Astrocyte (in vitro differentiated cells and primary cell): ENCODE data around the gene LRMDA. TPM values are rescaled to one million over a fixed set of nuclear protein-coding genes. Genes with fewer than 3 reads are reported as not detected.

Experiments used
- DNase-seq: peaks from one replicate; pipeline ENCODE4 v3.0.0-alpha.2; 2010; ENCODE audit warnings: low read depth
- FAIRE-seq: peaks from 2 replicates; lab custom pipeline; 2011; peaks lifted over from hg19 to GRCh38; lab: Jason Lieb, UNC
- H2AFZ ChIP-seq: 2 replicates; pipeline ENCODE4 v1.6.0; 2012; ENCODE audit warnings: low read depth, low read length, inconsistent platforms
- H3K27ac ChIP-seq: 2 replicates; pipeline ENCODE4 v1.5.1; 2011; ENCODE audit warnings: low read depth, low read length, inconsistent platforms
- H3K27me3 ChIP-seq: 2 replicates; pipeline ENCODE4 v1.6.0; 2011; ENCODE audit warnings: low read length, inconsistent platforms; ENCODE audit not compliant: insufficient read depth
- H3K36me3 ChIP-seq: 2 replicates; pipeline ENCODE4 v1.5.1; 2011; ENCODE audit warnings: low read length, inconsistent platforms; ENCODE audit not compliant: insufficient read depth
- H3K4me1 ChIP-seq: 2 replicates; pipeline ENCODE4 v1.5.1; 2011; ENCODE audit warnings: low read length, inconsistent platforms; ENCODE audit not compliant: insufficient read depth
- H3K4me2 ChIP-seq: 2 replicates; pipeline ENCODE4 v1.6.0; 2012; ENCODE audit warnings: low read length, inconsistent platforms
- H3K4me3 ChIP-seq: 2 replicates; pipeline ENCODE4 v1.5.1; 2011; ENCODE audit warnings: low read depth, mild to moderate bottlenecking, low read length, inconsistent platforms; ENCODE audit not compliant: insufficient read depth
- H3K79me2 ChIP-seq: 2 replicates; pipeline ENCODE4 v1.6.0; 2012; ENCODE audit warnings: mild to moderate bottlenecking, low read length, inconsistent platforms; ENCODE audit not compliant: insufficient read depth
- H3K9ac ChIP-seq: 2 replicates; pipeline ENCODE4 v1.6.0; 2012; ENCODE audit warnings: mild to moderate bottlenecking, low read length, inconsistent platforms
- H3K9me3 ChIP-seq: 2 replicates; pipeline ENCODE4 v1.5.1; 2012; ENCODE audit warnings: low read depth, mild to moderate bottlenecking, low read length, inconsistent platforms; ENCODE audit not compliant: insufficient read depth
- H4K20me1 ChIP-seq: 2 replicates; pipeline ENCODE4 v1.6.0; 2012; ENCODE audit warnings: low read length, inconsistent platforms; ENCODE audit not compliant: insufficient read depth
- H3K27ac Mint-ChIP-seq: one replicate; pipeline ENCODE4 v1.8.0; 2021; ENCODE audit warnings: mild to moderate bottlenecking, mixed read lengths; ENCODE audit not compliant: unreplicated experiment
- H3K27me3 Mint-ChIP-seq: one replicate; pipeline ENCODE4 v1.8.0; 2021; ENCODE audit warnings: low read depth, mixed read lengths; ENCODE audit not compliant: unreplicated experiment
- H3K36me3 Mint-ChIP-seq: one replicate; pipeline ENCODE4 v1.8.0; 2021; ENCODE audit warnings: low read depth, mixed read lengths; ENCODE audit not compliant: unreplicated experiment
- H3K4me1 Mint-ChIP-seq: one replicate; pipeline ENCODE4 v1.8.0; 2021; ENCODE audit warnings: low read depth, mixed read lengths; ENCODE audit not compliant: unreplicated experiment
- H3K4me3 Mint-ChIP-seq: one replicate; pipeline ENCODE4 v1.8.0; 2021; ENCODE audit warnings: mild to moderate bottlenecking, moderate library complexity, mixed read lengths; ENCODE audit not compliant: unreplicated experiment
- H3K9me3 Mint-ChIP-seq: one replicate; pipeline ENCODE4 v1.8.0; 2021; ENCODE audit warnings: mild to moderate bottlenecking, mixed read lengths; ENCODE audit not compliant: unreplicated experiment
- CTCF ChIP-seq: IDR thresholded peaks from 2 replicates; pipeline ENCODE4 v1.5.1; 2011; ENCODE audit warnings: low read depth, mild to moderate bottlenecking, inconsistent platforms, low read length, moderate library complexity; ENCODE audit not compliant: insufficient read depth
- EZH2 ChIP-seq: IDR thresholded peaks from 2 replicates; pipeline ENCODE4 v1.6.1; 2012; ENCODE audit warnings: mild to moderate bottlenecking, low read length, inconsistent platforms; ENCODE audit not compliant: insufficient read depth
- total RNA-seq: library from RNA; stranded (reverse); gene quantifications from 2 replicates; pipeline ENCODE4 v1.2.1, GENCODE V29; 2021

Gene LRMDA
- total RNA-seq, 1 donor from 2014 or later, result 2.7 TPM

GRCh38 chr10:76333796-76334195 is 902.4 kb downstream of the LRMDA start:
- no peaks in the 10 kb centered on the region for H3K36me3 Mint-ChIP-seq
- no peaks in the 10 kb centered on the region for H4K20me1 ChIP-seq
- H3K4me2 ChIP-seq, result no peak overlapping the region
- FAIRE-seq (no peak), DNase-seq (no peak)
- H3K27me3 Mint-ChIP-seq, result peaks cover 2% of the 10 kb centered on the region
- no peak overlapping the region for H2AFZ ChIP-seq
- peaks cover 34% of the 10 kb centered on the region for H3K4me1 Mint-ChIP-seq
- no peaks in the 10 kb centered on the region for H3K79me2 ChIP-seq
- no peak for TF ChIP-seq CTCF
- TF ChIP-seq EZH2, result no peak
- no peaks in the 10 kb centered on the region for H3K27me3 ChIP-seq
- no peaks in the 10 kb centered on the region for H3K9me3 Mint-ChIP-seq
- H3K27ac Mint-ChIP-seq, result no peak overlapping the region
- H3K36me3 ChIP-seq, result no peaks in the 10 kb centered on the region
- H3K4me3 Mint-ChIP-seq, result no peak overlapping the region
- no peak overlapping the region for H3K4me3 ChIP-seq
- H3K4me1 ChIP-seq, result peaks cover 9% of the 10 kb centered on the region
- no peak overlapping the region for H3K9ac ChIP-seq
- H3K9me3 ChIP-seq, result no peaks in the 10 kb centered on the region
- no peak overlapping the region for H3K27ac ChIP-seq

GRCh38 chr10:76334255-76334654 is 902.8 kb downstream of the LRMDA start:
- no peak overlapping the region for H2AFZ ChIP-seq
- H3K4me1 ChIP-seq, result peaks cover 9% of the 10 kb centered on the region
- H3K9me3 ChIP-seq, result no peaks in the 10 kb centered on the region
- H3K27ac ChIP-seq, result no peak overlapping the region
- H3K9ac ChIP-seq, result no peak overlapping the region
- H3K79me2 ChIP-seq, result no peaks in the 10 kb centered on the region
- peaks cover 34% of the 10 kb centered on the region for H3K4me1 Mint-ChIP-seq
- H3K4me3 ChIP-seq, result no peak overlapping the region
- H3K27ac Mint-ChIP-seq, result no peak overlapping the region
- no peaks in the 10 kb centered on the region for H3K36me3 ChIP-seq
- TF ChIP-seq EZH2, result no peak
- TF ChIP-seq CTCF, result no peak
- H3K27me3 Mint-ChIP-seq, result peaks cover 2% of the 10 kb centered on the region
- H3K27me3 ChIP-seq, result no peaks in the 10 kb centered on the region
- DNase-seq, result no peak
- no peaks in the 10 kb centered on the region for H3K9me3 Mint-ChIP-seq
- no peak overlapping the region for H3K4me2 ChIP-seq
- H4K20me1 ChIP-seq, result no peaks in the 10 kb centered on the region
- H3K4me3 Mint-ChIP-seq, result no peak overlapping the region
- FAIRE-seq, result peak; percentile 17
- no peaks in the 10 kb centered on the region for H3K36me3 Mint-ChIP-seq

- Mint-ChIP-seq H3K9me3 (no peaks in the 10 kb centered on the region), H3K27me3 (peaks cover 2% of the 10 kb centered on the region), H3K4me3 (no peak overlapping the region), H3K4me1 (peaks cover 25% of the 10 kb centered on the region), H3K27ac (no peak overlapping the region), H3K36me3 (no peaks in the 10 kb centered on the region)
- H3K9me3 ChIP-seq, result no peaks in the 10 kb centered on the region
- no peak overlapping the region for H2AFZ ChIP-seq
- no peak for FAIRE-seq
- H3K36me3 ChIP-seq, result no peaks in the 10 kb centered on the region
- H3K9ac ChIP-seq, result no peak overlapping the region
- H3K27me3 ChIP-seq, result no peaks in the 10 kb centered on the region
- H3K79me2 ChIP-seq, result no peaks in the 10 kb centered on the region
- TF ChIP-seq CTCF (no peak), EZH2 (no peak)
- H3K4me2 ChIP-seq, result no peak overlapping the region
- no peak overlapping the region for H3K27ac ChIP-seq
- H3K4me1 ChIP-seq, result no peaks in the 10 kb centered on the region
- H4K20me1 ChIP-seq, result no peaks in the 10 kb centered on the region
- DNase-seq, result no peak
- no peak overlapping the region for H3K4me3 ChIP-seq
Measured at GRCh38 chr10:76336213-76336963, 905.0 kb downstream of the LRMDA start.
